Left renal pelvis (tissue), 4 donors: Measurements from ENCODE around the gene S100A4. TPM values are rescaled to one million over a fixed set of nuclear protein-coding genes. Genes with fewer than 3 reads are reported as not detected.
"Not testable (repeated sequence)": the region's sequence is repeated elsewhere in the genome, so short reads cannot be mapped to it uniquely, and the experiment has no call there.

Source experiments
- DNase-seq, 4 donors: peaks; one replicate each; pipeline ENCODE4 v3.0.0-alpha.2; 2013; ENCODE audit warnings: low read depth in 4 of 4, low spot score in 3 of 4
- polyA plus RNA-seq, 4 donors: library from polyadenylated mRNA; unstranded; fragments of 120-200 nt; gene quantifications; one replicate each; pipeline ENCODE4 v1.2.1, GENCODE V29; 2013; ENCODE audit not compliant: insufficient read length in 4 of 4

Gene S100A4
- polyA plus RNA-seq, 4 donors, result 36.5 to 106 (median 59.5) TPM

GRCh38 chr1:153535242-153536011 lies 10.2 kb downstream of the S100A4 start, which contains the start of gene S100A6:
S100A6 (minus strand) TSS chr1:153535991; CDS start chr1:153535339, 652 bp downstream.
- DNase-seq, result no peak

GRCh38 chr1:153534925-153535241 lies 10.7 kb downstream of the S100A4 start:
- no peak for DNase-seq

- no peak for DNase-seq
Observed at GRCh38 chr1:153534226-153534924, 11.2 kb downstream of the S100A4 start.

GRCh38 chr1:153533689-153534201 lies 11.9 kb downstream of the S100A4 start:
- DNase-seq, result no peak

GRCh38 chr1:153532769-153533599 lies 12.6 kb downstream of the S100A4 start:
- peak in 3 of 4 donors; percentile 67 to 72 (median 69) for DNase-seq

- DNase-seq, result no peak
Observed at GRCh38 chr1:153532181-153532580, 13.4 kb downstream of the S100A4 start.

GRCh38 chr1:153531638-153532037 lies 14.0 kb downstream of the S100A4 start:
- DNase-seq, result no peak

- DNase-seq, result no peak
Observed at GRCh38 chr1:153527683-153528040, 17.9 kb downstream of the S100A4 start.

GRCh38 chr1:153527023-153527682 lies 18.5 kb downstream of the S100A4 start:
- no peak for DNase-seq

- DNase-seq, result no peak
Observed at GRCh38 chr1:153526132-153526543, 19.5 kb downstream of the S100A4 start.

- no peak for DNase-seq
Observed at GRCh38 chr1:153525088-153525728, 20.4 kb downstream of the S100A4 start.

GRCh38 chr1:153522353-153523048 lies 23.1 kb downstream of the S100A4 start:
- not testable (repeated sequence) for DNase-seq

GRCh38 chr1:153521808-153522207 lies 23.8 kb downstream of the S100A4 start:
- DNase-seq, result not testable (repeated sequence)

- no peak for DNase-seq
Observed at GRCh38 chr1:153520818-153521476, 24.7 kb downstream of the S100A4 start.

- DNase-seq, result not testable (repeated sequence)
Observed at GRCh38 chr1:153520137-153520691, 25.4 kb downstream of the S100A4 start.

- no peak for DNase-seq
Observed at GRCh38 chr1:153519242-153519641, 26.4 kb downstream of the S100A4 start.

GRCh38 chr1:153515504-153516394 lies 29.9 kb downstream of the S100A4 start:
- DNase-seq, result no peak

GRCh38 chr1:153513666-153514065 lies 31.9 kb downstream of the S100A4 start:
- no peak for DNase-seq
